LNCAP (cell line): Measurements from ENCODE around the gene ANO6.

Experiments
- TF ChIP-seq, protein P1 (sequence below): fragments of 450-650 bp; IDR thresholded peaks from 2 replicates; pipeline ENCODE4 v1.5.1; 2017; ENCODE audit warnings: mild to moderate bottlenecking

ANO6 gene

GRCh38 chr12:45232756-45233372, 17.0 kb downstream of the ANO6 start:
- TF ChIP-seq, protein P1, sequence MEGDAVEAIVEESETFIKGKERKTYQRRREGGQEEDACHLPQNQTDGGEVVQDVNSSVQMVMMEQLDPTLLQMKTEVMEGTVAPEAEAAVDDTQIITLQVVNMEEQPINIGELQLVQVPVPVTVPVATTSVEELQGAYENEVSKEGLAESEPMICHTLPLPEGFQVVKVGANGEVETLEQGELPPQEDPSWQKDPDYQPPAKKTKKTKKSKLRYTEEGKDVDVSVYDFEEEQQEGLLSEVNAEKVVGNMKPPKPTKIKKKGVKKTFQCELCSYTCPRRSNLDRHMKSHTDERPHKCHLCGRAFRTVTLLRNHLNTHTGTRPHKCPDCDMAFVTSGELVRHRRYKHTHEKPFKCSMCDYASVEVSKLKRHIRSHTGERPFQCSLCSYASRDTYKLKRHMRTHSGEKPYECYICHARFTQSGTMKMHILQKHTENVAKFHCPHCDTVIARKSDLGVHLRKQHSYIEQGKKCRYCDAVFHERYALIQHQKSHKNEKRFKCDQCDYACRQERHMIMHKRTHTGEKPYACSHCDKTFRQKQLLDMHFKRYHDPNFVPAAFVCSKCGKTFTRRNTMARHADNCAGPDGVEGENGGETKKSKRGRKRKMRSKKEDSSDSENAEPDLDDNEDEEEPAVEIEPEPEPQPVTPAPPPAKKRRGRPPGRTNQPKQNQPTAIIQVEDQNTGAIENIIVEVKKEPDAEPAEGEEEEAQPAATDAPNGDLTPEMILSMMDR: no peak

- TF ChIP-seq, protein P1: no peak
Observed at GRCh38 chr12:45234139-45234865, 18.4 kb downstream of the ANO6 start.

DNA sequence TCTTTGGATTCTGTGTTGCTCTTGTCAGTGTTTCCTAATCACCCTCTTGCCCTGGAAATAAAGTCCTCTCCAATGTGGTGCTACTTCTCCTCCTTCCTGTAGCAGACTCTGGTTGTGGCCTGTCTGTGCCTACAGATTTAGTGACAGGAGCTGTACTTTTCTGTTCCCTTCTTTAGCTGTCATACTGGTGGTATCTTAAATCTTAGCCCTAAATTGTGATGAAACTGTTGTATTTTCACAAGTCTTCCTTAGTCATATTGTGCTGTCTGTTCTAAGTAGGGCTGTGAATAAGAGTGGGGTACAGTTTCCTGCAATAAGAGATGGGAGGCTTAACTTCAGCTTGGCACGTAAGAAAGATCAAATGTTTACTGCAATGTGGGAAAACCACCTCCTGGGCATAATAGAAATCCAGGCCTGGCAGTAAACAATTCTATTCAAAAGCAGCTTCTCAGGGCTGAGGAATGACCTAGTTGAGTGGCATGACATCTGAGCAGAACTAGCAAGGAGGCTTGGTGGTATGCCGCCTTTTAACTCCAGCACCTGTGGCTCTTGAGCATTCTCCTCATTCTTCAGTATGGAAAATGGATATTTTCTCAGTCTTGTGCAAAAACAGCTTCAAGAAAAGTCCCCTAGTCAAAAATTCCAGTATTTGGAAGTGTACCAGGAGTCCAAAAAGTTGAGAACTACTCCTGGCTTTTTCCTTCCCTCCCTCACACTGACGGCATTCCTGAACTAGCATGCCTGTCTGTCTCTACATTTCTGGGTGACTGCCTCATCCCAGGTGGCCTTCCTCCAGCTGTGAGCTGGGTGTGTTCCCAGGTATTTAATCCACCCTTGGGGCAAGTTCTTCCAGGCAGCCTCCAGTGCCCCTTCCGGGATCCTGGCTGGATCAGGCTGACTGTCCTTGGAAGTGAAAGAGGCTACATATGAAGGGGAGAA, 19.5 kb downstream of the ANO6 start:
- TF ChIP-seq, protein P1: no peak

- TF ChIP-seq, protein P1: no peak
Observed at GRCh38 chr12:45242180-45242579, 26.3 kb downstream of the ANO6 start.

GRCh38 chr12:45243963-45244362, 28.1 kb downstream of the ANO6 start:
- TF ChIP-seq, protein P1: no peak

GRCh38 chr12:45244561-45245343, 28.9 kb downstream of the ANO6 start:
- TF ChIP-seq, protein P1: no peak

GRCh38 chr12:45246236-45246635, 30.3 kb downstream of the ANO6 start:
- TF ChIP-seq, protein P1: no peak
